CD4-positive, alpha-beta T cell treated with Interleukin-2 at 100 ng/mL for 4 hours (primary cell): ENCODE results near the gene LCN15.
A peak's percentile ranks its signal among the peaks of the same experiment; 100 is the strongest.

Experiments used
- DNase-seq: peaks from one replicate; pipeline ENCODE4 v3.0.0-alpha.2; 2020; ENCODE audit warnings: low spot score

The LCN15 gene

DNA sequence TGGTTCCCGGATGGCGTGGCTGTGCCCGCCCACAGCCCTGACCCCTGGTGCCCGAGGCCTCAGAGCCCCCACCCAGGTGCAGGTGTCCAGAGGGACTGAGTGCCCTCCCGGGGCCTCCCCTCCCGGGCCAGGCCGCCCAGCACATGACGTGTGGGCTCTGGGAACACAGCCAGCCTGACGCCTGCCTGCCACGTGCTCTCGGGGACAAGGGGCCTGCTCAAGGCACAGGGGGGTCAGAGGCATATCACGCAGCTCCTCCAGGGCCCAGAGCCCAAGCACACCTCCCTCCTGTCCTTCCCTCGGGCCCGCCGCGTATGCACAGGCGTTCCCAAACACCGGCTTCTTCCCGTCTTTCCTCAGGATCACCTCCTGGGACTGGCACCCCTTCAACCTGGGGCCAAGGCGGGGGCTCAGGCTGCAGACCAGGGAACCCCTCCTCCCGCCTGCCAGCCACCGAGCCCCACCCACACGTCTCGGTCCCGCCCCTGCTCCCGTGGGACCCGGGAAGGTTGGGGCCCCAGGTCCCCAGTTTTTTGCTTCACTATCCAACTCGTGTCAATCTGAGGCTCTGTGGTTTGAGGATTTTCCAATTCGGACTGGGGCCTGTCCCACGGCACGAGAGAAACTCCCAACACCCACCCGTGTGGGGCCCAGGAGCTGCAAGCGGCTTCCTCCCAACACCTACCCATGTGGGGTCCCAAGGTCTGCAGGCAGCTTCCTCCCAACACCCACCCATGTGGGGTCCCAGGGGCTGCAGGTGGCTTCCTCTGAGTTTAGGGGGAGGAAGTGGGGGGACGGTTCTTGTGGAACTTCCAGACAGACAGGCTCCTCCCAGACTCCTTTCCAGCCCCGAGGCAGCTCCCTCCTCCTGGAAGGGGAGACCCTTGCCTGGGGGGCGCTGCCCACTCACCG, 23.1 kb downstream of the LCN15 start:
- DNase-seq: no peak

DNA sequence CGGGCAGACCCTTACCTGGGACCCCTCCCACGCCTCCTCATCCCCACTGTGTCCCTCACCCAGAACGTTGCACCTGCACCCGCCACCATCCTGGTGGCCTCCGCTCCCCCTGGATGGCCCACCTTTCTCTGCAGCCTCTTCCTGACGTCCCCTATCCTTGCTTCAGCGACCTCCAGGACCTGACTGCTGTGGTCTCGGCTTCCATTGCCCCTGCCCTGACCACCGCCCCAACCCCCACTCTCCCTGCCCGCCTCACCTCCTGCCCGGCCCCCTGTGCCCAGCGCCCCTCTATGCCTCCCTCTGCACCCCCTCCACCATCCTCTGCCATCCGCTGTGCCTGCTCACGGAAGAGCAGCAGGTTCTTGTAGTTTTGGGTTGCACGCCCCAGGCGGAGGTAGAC, 23.8 kb downstream of the LCN15 start:
- no peak for DNase-seq

DNA sequence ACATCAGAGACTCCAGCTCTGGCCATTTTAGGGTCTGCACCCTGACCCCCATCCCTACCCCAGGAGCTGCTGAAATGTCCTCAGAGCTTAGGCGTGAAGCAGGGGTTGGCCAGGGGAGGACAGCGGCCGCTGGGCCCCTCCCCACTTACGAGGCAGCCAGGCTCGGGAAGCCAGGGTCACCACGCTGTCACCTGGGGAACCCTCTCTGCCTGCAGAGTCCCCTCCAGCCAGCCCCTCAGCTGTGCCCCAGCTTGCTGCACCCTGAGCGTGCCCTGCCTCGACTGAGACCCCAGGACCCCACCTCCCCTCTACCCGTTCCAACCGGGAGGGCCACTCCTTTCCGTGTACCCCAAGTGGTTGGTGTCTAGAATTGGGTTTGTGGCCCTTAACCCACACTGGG, 24.2 kb downstream of the LCN15 start:
- no peak for DNase-seq

DNA sequence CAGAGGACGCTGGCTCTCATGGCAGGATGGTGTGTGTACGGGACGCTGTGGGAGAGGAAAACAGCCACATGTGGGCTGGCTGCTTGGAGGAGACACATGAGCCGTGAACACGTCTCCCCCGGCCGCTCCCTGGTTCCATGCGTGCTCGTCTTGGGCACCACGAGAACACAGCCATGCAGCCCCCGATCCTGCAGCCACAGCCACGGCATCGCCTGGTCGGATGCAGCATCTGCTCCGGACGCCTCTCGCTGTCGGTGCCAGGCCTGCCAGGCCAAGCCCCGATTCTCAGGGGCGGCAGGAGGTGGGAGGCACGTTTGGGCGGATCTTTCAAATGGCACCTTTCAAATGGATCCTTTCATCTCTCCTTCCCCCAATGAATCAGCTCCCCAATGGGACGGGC, 24.8 kb downstream of the LCN15 start:
- no peak for DNase-seq

DNA sequence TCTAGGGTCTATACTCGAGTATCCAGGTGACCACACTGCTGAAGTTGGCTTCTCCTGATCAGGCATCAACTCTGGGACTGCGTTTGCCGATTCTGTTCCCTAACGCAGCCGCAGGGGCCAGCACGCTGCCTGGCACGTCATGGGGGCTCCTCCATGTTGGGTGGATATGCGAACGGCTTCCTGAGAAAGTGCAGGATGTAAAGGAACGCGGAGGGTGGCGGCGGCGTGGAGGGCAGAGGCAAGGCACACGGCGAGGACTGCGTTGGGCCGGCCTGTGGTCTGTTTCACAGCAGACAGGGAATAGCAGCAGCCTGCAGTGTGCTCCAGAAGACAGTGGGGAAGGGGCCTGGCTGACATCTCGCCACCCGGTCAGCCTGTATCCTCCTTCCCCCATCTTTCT, 25.4 kb downstream of the LCN15 start:
- no peak for DNase-seq

DNA sequence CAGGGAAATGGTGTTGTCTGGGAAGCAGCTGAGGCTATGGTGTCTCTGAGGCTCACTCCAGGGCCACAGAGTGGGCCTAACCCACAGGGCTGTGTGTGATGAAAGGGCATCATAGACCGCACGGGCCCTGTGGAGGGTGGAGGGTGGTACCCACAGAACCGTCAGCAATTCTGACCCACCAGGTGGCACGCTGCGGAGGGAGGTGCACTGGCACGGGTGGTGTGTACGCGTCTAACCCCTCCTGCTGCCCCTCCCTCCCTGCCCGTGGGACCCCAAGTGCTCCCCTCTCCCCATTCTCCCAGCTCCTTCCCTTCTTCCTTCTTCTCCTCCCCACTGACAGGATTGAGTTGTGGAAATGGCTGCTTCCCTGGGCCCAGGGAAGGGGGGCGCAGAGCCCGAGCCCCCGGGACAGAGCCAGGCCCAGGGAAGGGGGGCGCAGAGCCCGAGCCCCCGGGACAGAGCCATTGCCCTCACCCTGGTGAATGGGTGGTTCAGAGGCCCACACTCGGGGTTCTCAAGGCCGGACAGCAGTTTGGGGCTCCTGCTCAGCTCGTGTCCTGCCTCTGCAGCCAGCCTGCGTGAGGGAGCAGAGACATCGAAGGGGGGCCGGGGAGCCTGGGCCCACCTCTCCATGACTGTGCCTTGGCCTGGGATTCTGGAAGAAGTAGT, 28.4 kb downstream of the LCN15 start:
- DNase-seq: no peak

DNA sequence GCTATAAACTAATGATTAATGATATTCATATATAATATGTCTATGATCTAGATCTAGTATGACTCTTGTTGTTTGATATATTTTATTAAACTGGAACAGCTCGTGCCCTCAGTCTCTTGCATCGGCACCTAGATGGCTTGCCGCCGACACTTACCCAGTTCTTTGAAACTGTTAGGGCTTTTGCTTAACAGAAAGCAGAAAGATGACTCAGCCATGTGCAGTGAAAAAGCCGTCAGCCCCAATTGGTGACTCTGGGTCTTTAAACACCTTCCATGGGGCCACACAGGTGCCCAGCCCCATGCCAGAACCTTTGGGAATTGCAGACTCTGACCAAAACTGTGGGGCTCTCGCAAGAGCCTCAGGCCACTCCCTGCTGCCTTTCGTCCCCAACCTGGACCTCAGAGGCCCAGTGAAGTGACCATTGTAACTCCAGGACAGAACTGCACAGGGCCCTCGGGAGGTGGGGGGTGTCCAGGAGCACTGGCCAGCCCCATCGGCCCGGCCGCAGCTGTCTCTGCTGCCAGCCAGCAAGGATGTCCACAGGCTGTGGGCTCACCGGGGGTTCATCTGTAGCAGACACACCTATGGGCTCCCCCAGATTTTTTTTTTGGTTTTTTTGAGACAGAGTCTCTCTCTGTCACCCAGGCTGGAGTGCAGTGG, 29.4 kb downstream of the LCN15 start:
- no peak for DNase-seq

DNA sequence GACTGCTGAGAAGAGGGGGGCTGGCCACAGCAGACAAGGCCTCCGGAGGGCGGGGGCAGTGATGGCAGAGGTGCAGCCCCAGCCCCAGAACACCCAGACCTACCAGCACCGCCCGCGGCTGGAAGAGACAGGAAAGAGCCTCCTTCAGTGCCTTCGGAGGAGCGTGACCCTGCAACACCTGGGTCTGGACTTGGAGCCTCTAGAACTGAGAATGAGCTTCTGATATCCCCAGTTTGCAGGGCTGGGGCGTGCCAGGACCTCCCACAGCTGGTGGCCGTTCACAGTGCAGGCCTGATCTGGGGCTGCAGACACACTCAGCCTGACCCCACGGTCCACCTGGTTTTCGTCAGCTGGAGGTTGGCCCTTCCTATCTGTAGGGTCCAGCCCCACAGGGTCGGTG, 30.7 kb downstream of the LCN15 start:
- DNase-seq: no peak

DNA sequence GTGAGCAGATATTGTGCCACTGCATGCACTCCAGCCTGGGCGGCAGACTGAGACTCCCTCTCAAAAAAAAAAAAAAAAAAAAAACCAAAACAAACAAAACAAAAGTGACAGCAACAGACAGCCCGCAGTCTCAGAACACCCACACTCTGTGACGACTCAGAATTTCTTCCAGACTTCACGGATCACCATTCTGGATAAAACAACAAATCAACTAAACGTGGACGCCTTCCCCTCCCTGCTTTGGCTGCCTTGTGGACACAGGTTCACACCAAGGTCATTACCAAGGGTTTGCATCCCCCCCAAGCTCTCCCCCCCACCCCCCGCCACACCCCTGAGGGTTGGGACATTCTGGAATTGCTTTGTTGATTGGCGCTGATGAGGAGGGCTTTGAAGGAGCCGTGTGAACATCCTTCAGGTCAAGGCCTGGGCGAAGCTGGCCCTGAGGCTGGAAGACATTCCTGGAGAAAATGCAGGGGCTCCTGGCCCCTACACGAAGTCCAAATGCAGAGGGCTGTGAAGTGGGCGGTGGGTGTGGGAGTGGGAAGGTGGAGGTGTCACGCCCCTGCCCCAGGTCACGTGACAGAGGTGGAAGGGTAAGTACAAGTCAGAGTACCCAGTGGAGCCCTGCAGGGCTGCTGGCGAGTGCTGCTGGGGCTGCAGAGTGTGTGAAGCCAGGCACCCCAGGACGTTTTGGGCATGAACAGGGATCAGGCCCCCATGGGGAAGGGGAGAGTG, 31.7 kb downstream of the LCN15 start:
- no peak for DNase-seq

DNA sequence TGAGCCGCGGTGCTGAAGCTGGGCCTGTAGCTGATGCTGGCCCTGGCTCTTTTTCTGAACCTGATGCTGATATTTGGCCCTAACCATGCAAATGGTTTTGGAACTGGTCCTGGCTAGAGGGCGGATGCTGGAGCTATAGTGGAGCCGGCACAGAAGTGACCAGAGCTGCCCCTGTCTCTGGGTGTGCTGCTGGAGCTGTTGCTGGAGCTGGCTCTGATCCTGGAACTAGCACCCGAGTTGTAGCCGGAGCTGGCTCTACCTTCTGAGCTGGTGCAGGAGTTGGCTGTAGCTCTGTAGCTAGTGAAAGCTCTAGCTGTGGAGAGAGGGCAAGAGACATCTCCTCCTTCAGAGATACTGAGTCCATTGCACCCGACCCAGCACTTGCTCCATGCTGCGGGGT, 34.4 kb downstream of the LCN15 start:
- DNase-seq: no peak

DNA sequence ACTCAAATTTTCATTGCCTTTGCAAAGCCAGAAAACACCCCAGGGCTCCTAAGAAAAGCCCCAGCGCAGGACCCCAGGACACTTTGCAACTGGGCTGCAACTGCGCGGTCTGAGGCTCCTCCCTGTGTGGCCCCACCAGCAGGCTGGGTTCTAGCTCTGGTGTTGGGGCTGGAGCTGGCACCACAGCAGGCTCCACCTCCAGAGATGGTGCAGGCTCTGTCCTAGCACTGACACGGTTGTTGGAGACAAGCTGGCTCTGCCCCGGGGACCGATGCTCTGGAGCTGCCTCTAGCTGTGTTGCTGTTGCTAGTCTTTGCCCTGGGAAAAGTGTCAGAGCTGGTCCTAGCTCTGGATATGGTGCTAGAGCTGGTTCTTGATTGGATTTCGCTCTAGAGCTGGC, 35.2 kb downstream of the LCN15 start:
- DNase-seq: no peak

DNA sequence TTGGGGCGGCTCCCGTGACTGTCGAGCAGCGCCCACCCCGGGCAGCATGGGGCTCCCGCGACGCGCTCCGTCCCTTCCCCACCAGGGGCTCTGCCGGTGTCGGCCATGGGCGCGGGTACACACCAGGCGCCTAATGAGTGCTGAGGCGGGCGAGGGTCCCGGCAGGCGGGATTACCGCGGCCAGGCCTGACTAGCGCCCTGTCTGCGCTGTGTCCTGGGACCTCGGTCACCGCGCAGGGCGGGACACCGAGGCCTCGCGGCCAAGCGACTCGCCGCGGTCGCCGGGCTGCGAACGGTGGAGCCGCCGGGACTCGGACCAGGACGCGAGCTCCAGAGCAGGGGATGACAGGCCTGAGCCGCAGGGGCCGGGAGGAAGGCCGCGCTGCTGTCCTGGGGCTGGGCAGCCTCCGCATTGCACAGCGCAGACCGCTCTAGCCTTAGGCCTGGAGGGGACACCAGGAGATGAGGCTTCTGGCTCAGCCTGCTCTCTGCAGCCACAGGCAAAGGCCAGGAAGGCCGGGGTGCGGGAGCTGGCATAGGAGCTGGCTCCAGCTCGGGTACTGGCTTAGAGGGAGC, 35.7 kb downstream of the LCN15 start:
- DNase-seq: no peak

DNA sequence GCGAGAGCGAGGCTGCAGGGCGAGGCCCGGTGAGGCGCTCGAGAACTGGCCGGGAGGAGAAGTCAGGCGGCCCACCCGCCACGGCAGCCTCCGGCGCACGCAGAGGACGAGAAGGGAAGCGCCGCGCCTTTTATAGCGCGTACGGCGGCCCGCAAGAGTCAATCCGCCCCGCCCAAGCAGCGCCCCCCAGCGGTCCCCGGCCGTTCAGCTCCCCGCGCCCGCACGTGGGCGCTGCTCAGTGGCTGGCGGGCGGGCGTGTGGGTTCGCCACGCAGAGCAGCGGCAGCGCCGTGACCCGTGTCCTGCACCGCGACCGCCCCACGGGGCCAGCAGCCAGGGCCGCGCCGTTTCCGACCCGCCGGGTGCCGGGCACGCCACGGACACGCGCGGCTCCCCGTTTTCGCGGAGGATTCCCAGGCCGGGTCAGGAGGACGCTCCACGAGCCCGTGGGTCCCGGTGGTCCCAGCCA, 36.2 kb downstream of the LCN15 start:
- peak; percentile 93 for DNase-seq

DNA sequence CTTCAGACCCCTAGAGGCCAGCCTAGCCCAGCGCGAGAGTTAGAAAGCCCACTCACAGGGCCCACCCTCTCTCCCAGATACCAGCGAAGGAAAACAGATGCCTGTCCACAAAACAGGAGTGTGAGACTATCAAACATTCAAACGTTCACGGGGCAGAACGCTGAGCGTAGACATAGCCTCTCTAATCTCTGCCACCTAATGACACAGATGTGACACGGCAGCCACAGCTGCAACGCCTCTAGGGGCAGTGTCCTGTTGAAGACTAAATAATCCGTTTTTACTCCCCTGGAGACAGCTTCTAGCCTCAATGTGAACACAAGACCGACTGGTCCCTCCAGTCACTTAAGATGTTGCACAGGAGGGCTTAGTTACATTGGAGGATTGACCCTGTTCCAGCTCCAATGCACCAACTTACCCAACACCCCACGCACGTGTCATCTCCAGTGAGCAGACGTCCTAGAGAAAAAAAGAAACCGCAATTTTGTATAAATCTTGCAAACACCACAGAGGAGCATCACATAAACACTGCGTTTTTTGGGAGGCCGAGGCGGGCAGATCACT, 37.6 kb downstream of the LCN15 start:
- peak; percentile 61 for DNase-seq

DNA sequence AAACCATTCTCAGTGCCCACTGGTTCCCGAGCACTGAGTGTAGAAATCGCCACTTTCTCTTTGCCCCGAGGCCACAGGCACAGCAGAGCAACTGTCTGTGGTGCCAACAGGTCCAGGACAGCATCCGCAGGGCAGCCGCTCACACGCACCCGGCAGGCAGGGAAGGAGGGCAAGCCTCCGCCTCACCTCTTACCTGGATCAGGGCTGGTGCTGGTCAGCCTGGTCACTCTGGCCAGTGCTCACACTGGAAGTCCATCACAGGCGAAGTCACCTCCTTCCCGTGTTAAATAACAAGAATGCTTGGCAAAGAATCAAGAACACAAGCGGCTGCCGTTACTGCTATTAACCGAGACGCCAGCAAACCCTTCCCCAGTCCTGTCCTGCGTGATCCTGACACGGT, 38.2 kb downstream of the LCN15 start:
- DNase-seq: no peak

DNA sequence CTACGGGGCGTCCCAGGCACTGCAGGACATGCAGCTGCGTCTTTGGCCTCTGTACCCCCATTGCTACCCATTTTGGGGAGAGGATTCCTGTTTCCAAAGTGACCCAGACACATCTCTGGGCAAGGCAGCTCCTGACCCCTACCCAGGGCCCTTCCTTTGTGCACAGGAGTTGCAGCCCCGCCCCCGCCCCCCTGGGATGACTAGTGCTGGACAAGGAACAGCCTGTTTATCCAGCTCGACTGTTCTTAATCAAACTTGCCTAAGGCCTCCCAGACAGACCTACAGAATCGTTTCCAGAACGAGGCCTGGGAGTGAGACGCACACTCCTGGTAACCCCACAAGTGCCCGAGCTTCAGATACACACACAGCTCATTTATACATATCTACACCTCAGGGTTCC, 38.7 kb downstream of the LCN15 start:
- DNase-seq: no peak

DNA sequence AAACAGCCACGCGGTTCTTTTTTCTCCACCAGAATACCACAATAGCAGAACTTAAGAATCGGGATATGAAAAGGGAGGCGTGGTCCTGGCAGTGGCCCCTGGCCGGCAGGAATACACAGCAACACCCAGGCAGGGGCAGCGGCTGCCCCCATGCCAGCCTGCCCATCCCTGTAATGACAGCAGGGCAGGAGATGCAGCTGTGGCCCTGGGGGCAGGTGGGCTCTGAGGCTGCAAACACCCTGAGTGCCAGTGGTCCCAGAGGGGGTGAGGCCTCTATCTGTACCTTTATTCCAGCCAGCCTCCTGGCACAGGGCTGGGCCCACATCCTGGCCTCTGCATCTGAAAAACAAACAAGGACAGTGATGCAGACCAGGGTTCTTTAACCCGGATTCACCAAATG, 39.5 kb downstream of the LCN15 start:
- no peak for DNase-seq

DNA sequence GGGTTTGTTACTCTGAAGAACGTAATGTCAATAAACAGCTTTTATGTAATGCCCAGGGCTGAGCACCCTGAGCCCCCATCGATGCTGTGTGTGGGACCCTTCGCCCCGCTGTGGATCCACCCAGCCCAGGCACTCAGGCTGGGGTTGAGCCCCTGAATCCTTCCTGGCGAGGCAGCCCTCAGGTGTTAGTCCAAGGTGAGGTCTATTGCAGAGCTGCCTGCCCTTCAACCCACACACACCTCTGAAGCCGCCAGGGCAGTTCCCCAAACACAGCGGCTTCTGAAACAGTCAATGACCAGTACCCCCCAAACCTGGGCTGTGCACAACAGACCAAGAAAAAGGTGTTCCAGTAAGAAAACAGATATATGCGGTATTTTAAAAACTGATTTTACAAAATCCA, 40.3 kb downstream of the LCN15 start:
- DNase-seq: no peak

DNA sequence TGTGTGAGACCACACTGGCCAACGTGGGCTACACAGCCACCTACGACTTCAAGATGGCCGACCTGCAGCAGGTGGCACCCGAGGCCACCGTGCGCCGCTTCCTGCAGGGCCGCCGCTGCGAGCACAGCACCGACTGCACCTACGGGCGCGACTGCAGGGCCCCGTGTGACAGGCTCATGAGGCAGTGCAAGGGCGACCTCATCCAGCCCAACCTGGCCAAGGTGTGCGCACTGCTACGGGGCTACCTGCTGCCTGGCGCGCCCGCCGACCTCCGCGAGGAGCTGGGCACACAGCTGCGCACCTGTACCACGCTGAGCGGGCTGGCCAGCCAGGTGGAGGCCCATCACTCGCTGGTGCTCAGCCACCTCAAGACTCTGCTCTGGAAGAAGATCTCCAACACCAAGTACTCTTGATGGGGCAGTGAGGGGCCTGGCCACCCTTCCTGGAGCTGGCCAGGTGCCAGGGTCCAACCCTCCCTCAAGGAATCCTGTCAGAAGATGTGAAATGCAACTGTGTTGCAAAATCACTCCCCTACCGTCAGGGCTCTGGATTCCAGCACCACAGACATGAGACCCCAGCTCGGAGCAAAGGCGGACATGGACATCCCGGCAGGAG, 40.8 kb downstream of the LCN15 start:
- no peak for DNase-seq

DNA sequence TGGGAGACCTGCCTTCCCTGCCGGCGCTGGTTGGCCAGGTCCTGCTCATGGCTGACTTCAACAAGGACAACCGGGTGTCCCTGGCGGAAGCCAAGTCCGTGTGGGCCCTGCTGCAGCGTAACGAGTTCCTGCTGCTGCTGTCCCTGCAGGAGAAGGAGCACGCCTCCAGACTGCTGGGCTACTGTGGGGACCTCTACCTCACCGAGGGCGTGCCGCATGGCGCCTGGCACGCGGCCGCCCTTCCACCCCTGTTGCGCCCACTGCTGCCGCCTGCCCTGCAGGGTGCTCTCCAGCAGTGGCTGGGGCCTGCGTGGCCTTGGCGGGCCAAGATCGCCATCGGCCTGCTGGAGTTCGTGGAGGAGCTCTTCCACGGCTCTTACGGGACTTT, 41.4 kb downstream of the LCN15 start:
- DNase-seq: no peak
